Vagina (tissue), 2 donors: Measurements from ENCODE around the gene CYP17A1. TPM values are rescaled to one million over a fixed set of nuclear protein-coding genes. Genes with fewer than 3 reads are reported as not detected.

Experiments used
- DNase-seq, 2 donors: peaks; one replicate each; pipeline ENCODE4 v3.0.0-alpha.2; 2017; ENCODE audit errors: extremely low spot score in 2 of 2
- H3K27ac ChIP-seq: fragments of 200-600 bp; sonication (generic); one replicate; pipeline ENCODE4 v1.5.1; 2019
- H3K27me3 ChIP-seq: fragments of 200-600 bp; sonication (generic); one replicate; pipeline ENCODE4 v1.5.1; 2019
- H3K36me3 ChIP-seq, 2 donors: fragments of 200-600 bp; sonication (generic); one replicate each; pipeline ENCODE4 v1.5.1; 2017 to 2019
- H3K4me1 ChIP-seq: fragments of 200-600 bp; sonication (generic); one replicate; pipeline ENCODE4 v1.5.1; 2019
- H3K4me3 ChIP-seq, 2 donors: fragments of 200-600 bp; sonication (generic); 1 replicate in 1 of 2; 2 replicates in 1 of 2; pipeline ENCODE4 v1.5.1; 2016 to 2019
- H3K9me3 ChIP-seq: fragments of 200-600 bp; sonication (generic); one replicate; pipeline ENCODE4 v1.5.1; 2019
- POLR2A ChIP-seq, 2 donors: fragments of 450-650 bp; IDR thresholded peaks; one replicate each; pipeline ENCODE4 v1.6.1; 2017; ENCODE audit warnings: antibody characterized with exemption in 2 of 2, mild to moderate bottlenecking in 2 of 2, moderate library complexity in 2 of 2
- POLR2AphosphoS5 ChIP-seq, 2 donors: sonication (generic); formaldehyde crosslinking; IDR thresholded peaks; one replicate each; pipeline ENCODE4 v1.9.0; 2017; ENCODE audit warnings: antibody characterized with exemption in 2 of 2, mild to moderate bottlenecking in 2 of 2, low read depth in 1 of 2; ENCODE audit not compliant: insufficient read depth in 1 of 2
- intact Hi-C: fragments of 100-400 bp; cut with DNase I; formaldehyde crosslinking; loops from one replicate; pipeline ENCODE4 v1.15.1; 2023
- total RNA-seq: library from RNA; depleted of rRNA; stranded (reverse); fragments of >200 nt; gene quantifications from one replicate; pipeline ENCODE4 v1.2.3, GENCODE V29; 2016
- TF ChIP-seq, protein P1 (sequence below), 3 experiments: fragments of 450-650 bp in 2 of 3; fragments of 200-600 bp in 1 of 3; sonication (generic) in 1 of 3; IDR thresholded peaks; one replicate each; pipeline ENCODE4 v1.5.1; 2017 to 2019; ENCODE audit warnings: antibody characterized with exemption in 3 of 3, mild to moderate bottlenecking in 2 of 3, moderate library complexity in 2 of 3

Gene CYP17A1
- total RNA-seq, 1 donor from 2014 or later, result 43.2 TPM

- no peak for DNase-seq
- Histone ChIP-seq H3K9me3 (no peaks in the 10 kb centered on the region), H3K27ac (peak overlapping the region; percentile 36), H3K36me3 (no peaks in the 10 kb centered on the region), H3K27me3 (no peaks in the 10 kb centered on the region), H3K4me1 (peaks cover 79% of the 10 kb centered on the region), H3K4me3 (no peak overlapping the region)
- no peak for TF ChIP-seq POLR2A (IDR thresholded peaks at IDR 0.05)
- TF ChIP-seq, protein P1, sequence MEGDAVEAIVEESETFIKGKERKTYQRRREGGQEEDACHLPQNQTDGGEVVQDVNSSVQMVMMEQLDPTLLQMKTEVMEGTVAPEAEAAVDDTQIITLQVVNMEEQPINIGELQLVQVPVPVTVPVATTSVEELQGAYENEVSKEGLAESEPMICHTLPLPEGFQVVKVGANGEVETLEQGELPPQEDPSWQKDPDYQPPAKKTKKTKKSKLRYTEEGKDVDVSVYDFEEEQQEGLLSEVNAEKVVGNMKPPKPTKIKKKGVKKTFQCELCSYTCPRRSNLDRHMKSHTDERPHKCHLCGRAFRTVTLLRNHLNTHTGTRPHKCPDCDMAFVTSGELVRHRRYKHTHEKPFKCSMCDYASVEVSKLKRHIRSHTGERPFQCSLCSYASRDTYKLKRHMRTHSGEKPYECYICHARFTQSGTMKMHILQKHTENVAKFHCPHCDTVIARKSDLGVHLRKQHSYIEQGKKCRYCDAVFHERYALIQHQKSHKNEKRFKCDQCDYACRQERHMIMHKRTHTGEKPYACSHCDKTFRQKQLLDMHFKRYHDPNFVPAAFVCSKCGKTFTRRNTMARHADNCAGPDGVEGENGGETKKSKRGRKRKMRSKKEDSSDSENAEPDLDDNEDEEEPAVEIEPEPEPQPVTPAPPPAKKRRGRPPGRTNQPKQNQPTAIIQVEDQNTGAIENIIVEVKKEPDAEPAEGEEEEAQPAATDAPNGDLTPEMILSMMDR (IDR thresholded peaks at IDR 0.05), result no peak
- no peak for TF ChIP-seq POLR2AphosphoS5 (IDR thresholded peaks at IDR 0.05; ENCODE audit: insufficient read depth in 1 of 2, low read depth in 1 of 2)
- intact Hi-C loops, result no loop called here
Measured at GRCh38 chr10:102791754-102792395, 45.3 kb downstream of the CYP17A1 start.

- peak overlapping the region; percentile 70 for H3K27ac ChIP-seq
- no peaks in the 10 kb centered on the region for H3K9me3 ChIP-seq
- DNase-seq, result no peak
- peaks cover 83% of the 10 kb centered on the region for H3K4me1 ChIP-seq
- H3K4me3 ChIP-seq, result no peak overlapping the region
- TF ChIP-seq POLR2AphosphoS5 (IDR thresholded peaks at IDR 0.05; ENCODE audit: insufficient read depth in 1 of 2, low read depth in 1 of 2) (peak in 1 of 2 donors; percentile 78), POLR2A (IDR thresholded peaks at IDR 0.05) (no peak)
- no peaks in the 10 kb centered on the region for H3K27me3 ChIP-seq
- no peaks in the 10 kb centered on the region for H3K36me3 ChIP-seq
- intact Hi-C loops, result no loop called here
Measured at GRCh38 chr10:102785818-102786217, 51.4 kb downstream of the CYP17A1 start.

DNA sequence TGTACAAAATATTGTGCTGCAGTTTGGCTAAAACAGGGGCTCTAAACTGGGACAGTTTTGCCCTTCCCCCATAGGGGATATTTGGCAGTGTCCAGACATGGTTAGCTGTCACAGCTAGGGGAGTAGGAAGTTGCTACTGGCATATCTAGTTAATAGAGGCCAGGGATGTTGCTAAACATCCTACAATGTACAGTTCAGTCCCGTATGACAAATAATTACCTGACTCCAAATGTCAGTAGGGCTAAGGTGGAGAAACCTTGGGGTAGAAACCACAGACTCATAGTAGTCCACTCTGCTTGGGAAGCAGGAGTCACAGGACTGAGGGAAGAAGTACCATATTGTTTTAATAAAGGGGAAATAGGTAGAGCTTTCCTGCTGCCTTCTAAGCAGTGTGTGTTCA lies 53.6 kb downstream of the CYP17A1 start:
- H3K4me3 ChIP-seq, result peak overlapping the region in 1 of 2 donors; percentile 23
- TF ChIP-seq POLR2A (IDR thresholded peaks at IDR 0.05) (no peak), POLR2AphosphoS5 (IDR thresholded peaks at IDR 0.05; ENCODE audit: insufficient read depth in 1 of 2, low read depth in 1 of 2) (no peak)
- TF ChIP-seq, protein P1 (IDR thresholded peaks at IDR 0.05), result no peak
- intact Hi-C loops, result no loop called here

DNA sequence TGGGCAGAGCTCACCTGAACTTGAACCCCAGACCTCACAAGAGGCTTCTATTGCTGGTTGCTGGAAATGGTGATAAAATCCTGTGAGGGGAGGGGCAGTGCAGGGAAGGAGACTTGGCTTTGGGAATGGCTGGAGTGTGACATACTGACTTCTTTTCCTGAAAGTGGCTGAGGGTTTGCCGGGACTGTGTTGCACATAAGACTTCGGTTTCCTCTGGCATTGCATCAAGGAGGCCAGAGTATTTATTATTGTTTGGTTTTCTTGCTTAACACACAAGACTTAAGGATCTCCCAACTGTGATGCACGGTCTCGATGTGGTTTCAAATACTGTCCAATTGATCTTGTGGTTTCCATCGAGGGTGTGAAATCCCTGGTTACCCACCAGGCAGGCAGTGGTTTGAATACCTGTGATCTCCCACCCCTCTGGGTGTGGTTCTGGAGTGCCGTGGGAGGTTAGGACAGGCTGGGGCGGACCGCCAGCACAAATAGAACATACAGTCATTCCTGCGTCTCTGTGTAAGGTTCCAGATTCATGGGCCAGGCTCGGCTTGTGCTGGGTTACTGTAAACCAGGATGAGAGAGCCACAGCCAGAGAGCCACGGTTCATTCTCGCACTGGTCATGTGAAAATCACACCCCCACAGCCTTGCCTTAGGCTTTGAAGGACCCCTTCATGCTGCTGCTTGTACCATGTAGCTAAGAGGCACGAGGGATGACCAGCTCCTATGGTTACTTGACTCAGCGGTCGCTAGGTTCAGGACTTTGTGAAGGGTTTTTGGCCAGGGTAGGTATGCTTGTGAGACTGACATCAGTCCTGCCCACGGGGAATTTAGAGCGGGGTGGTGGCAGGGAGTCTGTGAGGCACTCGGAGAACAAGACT lies 54.3 kb downstream of the CYP17A1 start:
- Histone ChIP-seq H3K36me3 (no peaks in the 10 kb centered on the region), H3K9me3 (no peaks in the 10 kb centered on the region), H3K4me3 (peak overlapping the region; percentile 8 to 23), H3K27me3 (no peaks in the 10 kb centered on the region), H3K4me1 (peaks cover 98% of the 10 kb centered on the region), H3K27ac (peak overlapping the region; percentile 79)
- intact Hi-C loops, result no loop called here
- no peak for TF ChIP-seq POLR2A (IDR thresholded peaks at IDR 0.05)
- peak; percentile 9 to 60 for TF ChIP-seq POLR2AphosphoS5 (IDR thresholded peaks at IDR 0.05; ENCODE audit: insufficient read depth in 1 of 2, low read depth in 1 of 2)
- DNase-seq, result peak in 1 of 2 donors; percentile 97

More for the DNA sequence above, 53.6 kb downstream of the CYP17A1 start:
- peaks cover 93% of the 10 kb centered on the region for H3K4me1 ChIP-seq
- H3K9me3 ChIP-seq, result no peaks in the 10 kb centered on the region
- H3K36me3 ChIP-seq, result no peaks in the 10 kb centered on the region
- H3K27me3 ChIP-seq, result no peaks in the 10 kb centered on the region
- H3K27ac ChIP-seq, result peak overlapping the region; percentile 79
- DNase-seq, result no peak

GRCh38 chr10:102781921-102782557 lies 55.2 kb downstream of the CYP17A1 start:
- Histone ChIP-seq H3K36me3 (no peaks in the 10 kb centered on the region), H3K27ac (peak overlapping the region; percentile 79), H3K4me3 (no peak overlapping the region), H3K27me3 (no peaks in the 10 kb centered on the region), H3K9me3 (no peaks in the 10 kb centered on the region), H3K4me1 (peaks cover 100% of the 10 kb centered on the region)
- intact Hi-C loops, result no loop called here
- no peak for TF ChIP-seq POLR2AphosphoS5 (IDR thresholded peaks at IDR 0.05; ENCODE audit: insufficient read depth in 1 of 2, low read depth in 1 of 2)
- TF ChIP-seq POLR2A (IDR thresholded peaks at IDR 0.05), result no peak
- TF ChIP-seq, protein P1 (IDR thresholded peaks at IDR 0.05), result no peak
- DNase-seq, result no peak
